WTC11 (cell line): ENCODE data around the gene TEAD1. TPM values are rescaled to one million over a fixed set of nuclear protein-coding genes. Genes with fewer than 3 reads are reported as not detected.

Experiments
- ATAC-seq: fragments of 200-7000 bp; cut with Tn5 transposase; 2 replicates; pipeline ENCODE4 v1.10.0; 2021; ENCODE audit warnings: mild to moderate bottlenecking, moderate library complexity
- CTCF ChIA-PET: fragments of 300-600 bp; sonication (Branson Sonifier 250); formaldehyde crosslinking; loops from one replicate; lab custom pipeline; 2021; ENCODE audit warnings: antibody characterized with exemption; lab: Charles Lee
- POLR2A ChIA-PET: fragments of 350-600 bp; sonication (Branson Sonifier 250); formaldehyde crosslinking; loops from one replicate; lab custom pipeline; 2021; ENCODE audit warnings: antibody characterized with exemption; lab: Charles Lee
- DNase-seq: peaks from one replicate; pipeline ENCODE4 v3.0.0; 2021; ENCODE audit warnings: low spot score
- H3K27ac Mint-ChIP-seq: 2 replicates; pipeline ENCODE4 v1.8.0; 2021; ENCODE audit warnings: mixed read lengths
- H3K27me3 Mint-ChIP-seq: 2 replicates; pipeline ENCODE4 v1.8.0; 2021; ENCODE audit warnings: low read depth, mild to moderate bottlenecking, moderate library complexity, mixed read lengths
- H3K36me3 Mint-ChIP-seq: 2 replicates; pipeline ENCODE4 v1.8.0; 2021; ENCODE audit warnings: mixed read lengths
- H3K4me1 Mint-ChIP-seq: 2 replicates; pipeline ENCODE4 v1.8.0; 2022; ENCODE audit warnings: mixed read lengths
- H3K4me3 Mint-ChIP-seq: 2 replicates; pipeline ENCODE4 v1.8.0; 2021; ENCODE audit warnings: mild to moderate bottlenecking, moderate library complexity, mixed read lengths
- H3K9me3 Mint-ChIP-seq: 2 replicates; pipeline ENCODE4 v1.8.0; 2021; ENCODE audit warnings: mixed read lengths
- ELF4 ChIP-seq: sonication (generic); formaldehyde crosslinking; IDR thresholded peaks from 2 replicates; pipeline ENCODE4 v1.8.1; 2022; ENCODE audit warnings: low read depth, mild to moderate bottlenecking, moderate library complexity, missing genetic modification reagents
- ETV6 ChIP-seq: sonication (generic); formaldehyde crosslinking; IDR thresholded peaks from 2 replicates; pipeline ENCODE4 v1.8.1; 2022; ENCODE audit warnings: mild to moderate bottlenecking, missing genetic modification reagents
- JAZF1 ChIP-seq: fragments of 250-450 bp; sonication (Bioruptor Pico); IDR thresholded peaks from 2 replicates; pipeline ENCODE4 v1.9.0; 2021; ENCODE audit warnings: moderate library complexity, mild to moderate bottlenecking, inconsistent platforms
- KAT7 ChIP-seq: sonication (generic); formaldehyde crosslinking; IDR thresholded peaks from 2 replicates; pipeline ENCODE4 v1.8.1; 2023; ENCODE audit warnings: missing genetic modification reagents, mild to moderate bottlenecking, borderline replicate concordance
- NFE2L1 ChIP-seq: sonication (generic); formaldehyde crosslinking; IDR thresholded peaks from 2 replicates; pipeline ENCODE4 v1.8.1; 2023; ENCODE audit warnings: missing genetic modification reagents
- NR1H2 ChIP-seq: sonication (generic); formaldehyde crosslinking; IDR thresholded peaks from 2 replicates; pipeline ENCODE4 v1.9.0; 2021; ENCODE audit warnings: mild to moderate bottlenecking, moderate library complexity, missing genetic modification reagents
- NR3C1 ChIP-seq: sonication (generic); formaldehyde crosslinking; conservative IDR thresholded peaks from 2 replicates; pipeline ENCODE4 v1.8.1; 2023; ENCODE audit warnings: low read depth, mild to moderate bottlenecking, missing genetic modification reagents
- PRRX2 ChIP-seq: fragments of 250-450 bp; sonication (Bioruptor Pico); IDR thresholded peaks from 2 replicates; pipeline ENCODE4 v1.8.0; 2021; ENCODE audit warnings: mild to moderate bottlenecking
- SP1 ChIP-seq: sonication (generic); formaldehyde crosslinking; conservative IDR thresholded peaks from 2 replicates; pipeline ENCODE4 v1.8.1; 2022; ENCODE audit warnings: missing genetic modification reagents
- TEAD4 ChIP-seq: sonication (generic); formaldehyde crosslinking; IDR thresholded peaks from 2 replicates; pipeline ENCODE4 v1.8.0; 2022; ENCODE audit warnings: mild to moderate bottlenecking, missing genetic modification reagents
- TP53 ChIP-seq: sonication (generic); formaldehyde crosslinking; IDR thresholded peaks from 2 replicates; pipeline ENCODE4 v1.8.1; 2023; ENCODE audit warnings: mild to moderate bottlenecking, missing genetic modification reagents
- ZBTB21 ChIP-seq: sonication (generic); formaldehyde crosslinking; IDR thresholded peaks from 2 replicates; pipeline ENCODE4 v1.8.1; 2023; ENCODE audit warnings: mild to moderate bottlenecking, missing genetic modification reagents, borderline replicate concordance
- ZNF138 ChIP-seq: sonication (generic); formaldehyde crosslinking; conservative IDR thresholded peaks from 2 replicates; pipeline ENCODE4 v1.8.1; 2022; ENCODE audit warnings: mild to moderate bottlenecking, moderate library complexity, missing genetic modification reagents
- ZNF317 ChIP-seq: sonication (generic); formaldehyde crosslinking; IDR thresholded peaks from 2 replicates; pipeline ENCODE4 v1.8.1; 2023; ENCODE audit warnings: low read depth, mild to moderate bottlenecking, moderate library complexity, missing genetic modification reagents, borderline replicate concordance
- ZNF416 ChIP-seq: fragments of 250-450 bp; sonication (Bioruptor Pico); IDR thresholded peaks from 2 replicates; pipeline ENCODE4 v1.9.0; 2021; ENCODE audit warnings: mild to moderate bottlenecking, inconsistent platforms
- total RNA-seq: library from RNA; stranded (reverse); gene quantifications from 3 replicates; pipeline ENCODE4 v1.2.3, GENCODE V29; 2021
- TF ChIP-seq, protein P1 (sequence below): fragments of 250-450 bp; sonication (Bioruptor Pico); IDR thresholded peaks from 2 replicates; pipeline ENCODE4 v1.9.0; 2021; ENCODE audit warnings: moderate library complexity, mild to moderate bottlenecking, inconsistent platforms, borderline replicate concordance
- TF ChIP-seq, protein P2 (sequence below): sonication (generic); formaldehyde crosslinking; conservative IDR thresholded peaks from 2 replicates; pipeline ENCODE4 v1.8.1; 2022; ENCODE audit warnings: mild to moderate bottlenecking, missing genetic modification reagents
- TF ChIP-seq, protein P3 (sequence below): sonication (generic); formaldehyde crosslinking; IDR thresholded peaks from 2 replicates; pipeline ENCODE4 v1.8.1; 2023; ENCODE audit warnings: mild to moderate bottlenecking, missing genetic modification reagents
- TF ChIP-seq, protein P4 (sequence below): sonication (generic); formaldehyde crosslinking; IDR thresholded peaks from 2 replicates; pipeline ENCODE4 v1.8.0; 2023; ENCODE audit warnings: missing genetic modification reagents, mild to moderate bottlenecking, borderline replicate concordance

Gene TEAD1
- total RNA-seq, 1 experiment from 2014 or later, result 79.9 TPM

DNA sequence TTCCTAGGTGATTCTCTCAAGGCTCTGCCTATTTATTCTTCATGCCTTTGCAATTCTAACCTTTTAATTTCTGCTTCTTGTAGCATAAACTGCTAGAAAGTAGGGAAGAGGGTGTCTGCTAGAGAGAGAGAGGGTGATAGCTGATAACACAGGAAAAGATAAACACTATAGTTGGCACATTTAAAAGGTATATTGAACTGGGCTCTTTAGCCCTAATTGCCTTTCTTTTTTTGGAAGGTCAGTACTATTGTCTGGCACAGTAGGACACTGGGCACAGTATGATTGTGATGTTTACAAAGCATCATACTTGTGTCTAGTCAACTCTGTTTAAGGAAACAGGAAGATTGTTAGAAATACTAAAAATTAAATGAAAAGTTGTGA lies 33.3 kb downstream of the TEAD1 start (continued):
- TF ChIP-seq ZBTB21, result no peak
- TF ChIP-seq NR3C1 (CRISPR knock-in tag), result no peak
- TF ChIP-seq ZNF416 (CRISPR knock-in tag), result no peak
- TF ChIP-seq, protein P1, sequence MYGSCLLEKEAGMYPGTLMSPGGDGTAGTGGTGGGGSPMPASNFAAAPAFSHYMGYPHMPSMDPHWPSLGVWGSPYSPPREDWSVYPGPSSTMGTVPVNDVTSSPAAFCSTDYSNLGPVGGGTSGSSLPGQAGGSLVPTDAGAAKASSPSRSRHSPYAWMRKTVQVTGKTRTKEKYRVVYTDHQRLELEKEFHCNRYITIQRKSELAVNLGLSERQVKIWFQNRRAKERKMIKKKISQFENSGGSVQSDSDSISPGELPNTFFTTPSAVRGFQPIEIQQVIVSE (CRISPR knock-in tag), result no peak
- TF ChIP-seq TP53 (CRISPR knock-in tag), result no peak
- TF ChIP-seq ZNF317 (CRISPR knock-in tag), result no peak
- TF ChIP-seq, protein P2, sequence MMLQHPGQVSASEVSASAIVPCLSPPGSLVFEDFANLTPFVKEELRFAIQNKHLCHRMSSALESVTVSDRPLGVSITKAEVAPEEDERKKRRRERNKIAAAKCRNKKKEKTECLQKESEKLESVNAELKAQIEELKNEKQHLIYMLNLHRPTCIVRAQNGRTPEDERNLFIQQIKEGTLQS (CRISPR knock-in tag), result no peak
- TF ChIP-seq NFE2L1, result no peak
- no peak for TF ChIP-seq TEAD4 (CRISPR knock-in tag)

DNA sequence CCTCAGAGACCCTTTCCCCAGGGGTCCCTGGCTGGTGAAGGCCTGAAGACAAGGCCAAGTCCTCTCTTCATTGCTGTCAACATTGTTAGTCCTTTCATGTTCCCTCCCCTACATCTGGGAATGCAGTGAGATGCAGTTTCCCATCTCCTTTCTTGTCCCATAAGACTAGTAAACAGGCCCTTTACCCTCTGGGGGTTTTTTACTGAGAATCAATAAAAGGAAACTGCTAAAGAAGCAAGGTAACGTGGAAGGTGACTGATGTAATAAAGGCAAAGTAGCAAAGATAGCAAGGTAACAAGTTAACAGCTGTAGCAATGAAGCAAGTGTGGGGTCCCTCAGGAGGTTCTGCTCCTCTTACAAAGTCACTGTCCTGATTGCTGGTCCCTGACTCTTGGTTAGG lies 37.3 kb downstream of the TEAD1 start:
- TF ChIP-seq, protein P3, sequence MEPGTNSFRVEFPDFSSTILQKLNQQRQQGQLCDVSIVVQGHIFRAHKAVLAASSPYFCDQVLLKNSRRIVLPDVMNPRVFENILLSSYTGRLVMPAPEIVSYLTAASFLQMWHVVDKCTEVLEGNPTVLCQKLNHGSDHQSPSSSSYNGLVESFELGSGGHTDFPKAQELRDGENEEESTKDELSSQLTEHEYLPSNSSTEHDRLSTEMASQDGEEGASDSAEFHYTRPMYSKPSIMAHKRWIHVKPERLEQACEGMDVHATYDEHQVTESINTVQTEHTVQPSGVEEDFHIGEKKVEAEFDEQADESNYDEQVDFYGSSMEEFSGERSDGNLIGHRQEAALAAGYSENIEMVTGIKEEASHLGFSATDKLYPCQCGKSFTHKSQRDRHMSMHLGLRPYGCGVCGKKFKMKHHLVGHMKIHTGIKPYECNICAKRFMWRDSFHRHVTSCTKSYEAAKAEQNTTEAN (CRISPR knock-in tag), result no peak
- TF ChIP-seq ELF4 (CRISPR knock-in tag) (no peak), NR3C1 (CRISPR knock-in tag) (no peak), TEAD4 (CRISPR knock-in tag) (no peak), ETV6 (CRISPR knock-in tag) (no peak), KAT7 (CRISPR knock-in tag) (no peak), ZNF138 (CRISPR knock-in tag) (no peak), SP1 (CRISPR knock-in tag) (no peak), JAZF1 (CRISPR knock-in tag) (no peak)
- TF ChIP-seq, protein P2 (CRISPR knock-in tag), result no peak
- TF ChIP-seq, protein P4, sequence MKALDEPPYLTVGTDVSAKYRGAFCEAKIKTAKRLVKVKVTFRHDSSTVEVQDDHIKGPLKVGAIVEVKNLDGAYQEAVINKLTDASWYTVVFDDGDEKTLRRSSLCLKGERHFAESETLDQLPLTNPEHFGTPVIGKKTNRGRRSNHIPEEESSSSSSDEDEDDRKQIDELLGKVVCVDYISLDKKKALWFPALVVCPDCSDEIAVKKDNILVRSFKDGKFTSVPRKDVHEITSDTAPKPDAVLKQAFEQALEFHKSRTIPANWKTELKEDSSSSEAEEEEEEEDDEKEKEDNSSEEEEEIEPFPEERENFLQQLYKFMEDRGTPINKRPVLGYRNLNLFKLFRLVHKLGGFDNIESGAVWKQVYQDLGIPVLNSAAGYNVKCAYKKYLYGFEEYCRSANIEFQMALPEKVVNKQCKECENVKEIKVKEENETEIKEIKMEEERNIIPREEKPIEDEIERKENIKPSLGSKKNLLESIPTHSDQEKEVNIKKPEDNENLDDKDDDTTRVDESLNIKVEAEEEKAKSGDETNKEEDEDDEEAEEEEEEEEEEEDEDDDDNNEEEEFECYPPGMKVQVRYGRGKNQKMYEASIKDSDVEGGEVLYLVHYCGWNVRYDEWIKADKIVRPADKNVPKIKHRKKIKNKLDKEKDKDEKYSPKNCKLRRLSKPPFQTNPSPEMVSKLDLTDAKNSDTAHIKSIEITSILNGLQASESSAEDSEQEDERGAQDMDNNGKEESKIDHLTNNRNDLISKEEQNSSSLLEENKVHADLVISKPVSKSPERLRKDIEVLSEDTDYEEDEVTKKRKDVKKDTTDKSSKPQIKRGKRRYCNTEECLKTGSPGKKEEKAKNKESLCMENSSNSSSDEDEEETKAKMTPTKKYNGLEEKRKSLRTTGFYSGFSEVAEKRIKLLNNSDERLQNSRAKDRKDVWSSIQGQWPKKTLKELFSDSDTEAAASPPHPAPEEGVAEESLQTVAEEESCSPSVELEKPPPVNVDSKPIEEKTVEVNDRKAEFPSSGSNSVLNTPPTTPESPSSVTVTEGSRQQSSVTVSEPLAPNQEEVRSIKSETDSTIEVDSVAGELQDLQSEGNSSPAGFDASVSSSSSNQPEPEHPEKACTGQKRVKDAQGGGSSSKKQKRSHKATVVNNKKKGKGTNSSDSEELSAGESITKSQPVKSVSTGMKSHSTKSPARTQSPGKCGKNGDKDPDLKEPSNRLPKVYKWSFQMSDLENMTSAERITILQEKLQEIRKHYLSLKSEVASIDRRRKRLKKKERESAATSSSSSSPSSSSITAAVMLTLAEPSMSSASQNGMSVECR (CRISPR knock-in tag), result no peak
- TF ChIP-seq, all 79 proteins: peak for 0
- no peak for ATAC-seq
- CTCF ChIA-PET, result no interaction called here
- no peaks in the 10 kb centered on the region for H3K9me3 Mint-ChIP-seq
- no peaks in the 10 kb centered on the region for H3K36me3 Mint-ChIP-seq
- POLR2A ChIA-PET, result no interaction called here
- no peak overlapping the region for H3K4me3 Mint-ChIP-seq
- no peak overlapping the region for H3K27ac Mint-ChIP-seq
- H3K4me1 Mint-ChIP-seq, result peaks cover 53% of the 10 kb centered on the region
- no peak for DNase-seq
- H3K27me3 Mint-ChIP-seq, result no peaks in the 10 kb centered on the region

DNA sequence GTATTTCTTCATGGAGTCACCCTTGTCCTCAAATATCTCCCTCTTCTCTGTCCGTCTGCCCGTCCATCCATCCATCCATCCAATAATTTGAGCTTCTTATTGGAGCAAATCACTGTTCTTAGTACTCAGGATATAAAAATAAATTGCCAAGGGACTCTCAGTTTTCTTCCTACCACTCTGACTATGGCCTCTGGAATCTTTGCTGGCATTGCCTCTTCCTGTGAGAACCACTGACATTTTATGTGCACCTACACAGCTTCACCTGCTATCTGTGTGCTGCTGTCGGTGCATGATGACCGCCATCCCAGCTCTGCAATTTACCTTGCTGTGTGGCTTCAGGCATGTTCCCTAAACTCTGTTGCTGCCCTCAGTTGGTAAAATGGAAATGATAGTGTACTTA lies 37.9 kb downstream of the TEAD1 start:
- ChIA-PET CTCF (no interaction called here), POLR2A (no interaction called here)
- H3K36me3 Mint-ChIP-seq, result no peaks in the 10 kb centered on the region
- DNase-seq (no peak), ATAC-seq (no peak)
- peaks cover 53% of the 10 kb centered on the region for H3K4me1 Mint-ChIP-seq
- no peaks in the 10 kb centered on the region for H3K9me3 Mint-ChIP-seq
- no peak for TF ChIP-seq NR1H2
- TF ChIP-seq PRRX2 (CRISPR knock-in tag), result no peak
- H3K27ac Mint-ChIP-seq, result no peak overlapping the region
- no peak overlapping the region for H3K4me3 Mint-ChIP-seq
- no peaks in the 10 kb centered on the region for H3K27me3 Mint-ChIP-seq
